Measurements from ENCODE around the gene SPATA32. TPM values are rescaled to one million over a fixed set of nuclear protein-coding genes. Genes with fewer than 3 reads are reported as not detected.

The SPATA32 gene
- total RNA-seq, 4 donors from 2014 or later = 0.48 TPM; not detected in 3

GRCh38 chr17:45226576-45226975, 35.3 kb downstream of the SPATA32 start:
- peak overlapping the region in 1 of 4 donors; percentile 20 for H3K4me3 ChIP-seq
- peaks cover 19% of the 10 kb centered on the region for H3K27me3 ChIP-seq
- no peak for DNase-seq
- peaks cover 8 to 50% (median 29%) of the 10 kb centered on the region in 4 donors for H3K4me1 ChIP-seq
- H3K27ac ChIP-seq = peak overlapping the region; percentile 76 to 84 (median 83)
- intact Hi-C loops (cut with DNase I; ENCODE audit: low total_unique reads) (no loop called here), in situ Hi-C loops (cut with MboI; ENCODE audit: low pct_ligation_motif_present in 1 of 4, low pct_unique_long_range_greater_than_20kb in 1 of 4, low sequenced_read_pairs in 3 of 4) (no loop called here)
- H3K9me3 ChIP-seq = no peaks in the 10 kb centered on the region
- 56% methylated on average over 3 of the region's 3 CpGs; no CpG with 5 or more reads in 1 of the 2 donors for WGBS, 2 donors (ENCODE audit: low coverage in 1 of 2)
- TF ChIP-seq EP300 (IDR thresholded peaks at IDR 0.05; ENCODE audit: low read depth) (no peak), CTCF (IDR thresholded peaks at IDR 0.05) (no peak), POLR2A (IDR thresholded peaks at IDR 0.05) (no peak), POLR2AphosphoS5 (IDR thresholded peaks at IDR 0.05) (no peak)
- no peaks in the 10 kb centered on the region for H3K36me3 ChIP-seq

DNA sequence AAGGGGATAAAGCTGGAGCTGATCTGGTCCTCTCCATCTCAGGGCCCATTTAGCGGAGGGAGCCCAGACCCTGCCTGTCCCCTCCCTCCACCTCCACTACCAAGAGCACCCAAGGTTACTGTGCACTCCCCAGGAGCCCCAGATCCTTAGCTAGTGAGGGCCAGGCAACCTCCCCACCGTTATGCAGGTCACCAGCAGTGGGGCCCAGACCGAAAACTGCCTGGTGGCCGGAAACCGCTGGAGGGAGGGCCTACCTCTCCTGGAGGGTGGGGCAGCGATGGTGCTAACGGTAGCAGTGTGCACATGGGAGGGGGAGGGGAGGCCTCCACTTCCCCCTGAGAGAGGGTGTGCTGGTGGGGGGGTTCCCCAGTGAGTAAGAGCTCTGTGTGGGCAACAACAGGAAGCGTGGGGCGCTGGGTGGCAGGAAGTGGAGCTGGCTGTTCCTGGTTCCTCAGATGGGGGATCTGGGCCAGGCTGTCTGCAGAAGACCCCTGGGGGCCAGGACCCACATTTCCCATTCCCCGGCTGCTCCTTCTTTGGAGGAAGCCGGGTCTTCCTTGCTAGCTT, 35.8 kb downstream of the SPATA32 start:
- no peak for TF ChIP-seq CTCF (IDR thresholded peaks at IDR 0.05)
- no peak for TF ChIP-seq EP300 (IDR thresholded peaks at IDR 0.05; ENCODE audit: low read depth)
- peak; percentile 58 to 88 (median 77) for TF ChIP-seq POLR2AphosphoS5 (IDR thresholded peaks at IDR 0.05)
- TF ChIP-seq POLR2A (IDR thresholded peaks at IDR 0.05) = peak; percentile 57
- Histone ChIP-seq H3K27ac (peak overlapping the region; percentile 76 to 84 (median 83)), H3K4me3 (peak overlapping the region in 1 of 4 donors; percentile 23), H3K4me1 (peaks cover 8 to 48% (median 31%) of the 10 kb centered on the region in 4 donors), H3K9me3 (no peaks in the 10 kb centered on the region), H3K36me3 (no peaks in the 10 kb centered on the region), H3K27me3 (peaks cover 24% of the 10 kb centered on the region)
- DNase-seq = peak; percentile 91
- intact Hi-C loops (cut with DNase I; ENCODE audit: low total_unique reads) (no loop called here), in situ Hi-C loops (cut with MboI; ENCODE audit: low pct_ligation_motif_present in 1 of 4, low pct_unique_long_range_greater_than_20kb in 1 of 4, low sequenced_read_pairs in 3 of 4) (no loop called here)
- 59% methylated on average over 6 of the region's 11 CpGs; no CpG with 5 or more reads in 1 of the 2 donors for WGBS, 2 donors (ENCODE audit: low coverage in 1 of 2)

DNA sequence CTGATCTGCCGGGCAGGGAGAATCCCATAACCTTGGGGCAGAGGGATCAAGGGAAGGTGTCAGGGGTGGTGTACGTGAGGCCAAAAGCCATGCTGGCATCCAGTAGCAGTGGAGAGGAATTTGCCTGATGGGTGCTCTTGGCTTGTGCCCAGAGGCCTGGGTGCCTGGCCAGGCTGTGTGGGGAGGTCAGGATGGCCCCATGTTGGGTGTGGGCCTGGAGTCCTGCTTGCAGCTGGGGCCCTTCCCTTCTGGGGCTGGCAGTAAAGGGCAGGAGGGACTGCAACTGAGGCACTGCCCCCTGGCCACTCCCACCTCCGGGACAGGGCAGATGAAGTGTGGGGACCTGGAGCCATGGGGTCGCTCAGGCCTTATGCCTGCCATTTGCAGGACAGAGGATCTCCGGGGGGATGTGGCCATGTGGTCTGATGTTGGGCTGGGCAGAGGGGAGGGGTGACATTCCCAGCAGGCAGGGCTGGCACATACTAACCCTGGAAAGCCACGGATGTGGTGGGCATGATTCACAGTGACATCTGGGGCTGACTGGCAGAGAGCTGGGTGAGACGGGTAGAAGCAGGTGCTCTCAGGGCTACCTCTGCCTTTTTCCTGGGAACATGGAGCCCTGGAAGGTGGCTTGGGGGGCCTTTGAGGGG, 36.7 kb downstream of the SPATA32 start:
- peak overlapping the region in 1 of 4 donors; percentile 54 for H3K4me3 ChIP-seq
- in situ Hi-C loops (cut with MboI; ENCODE audit: low pct_ligation_motif_present in 1 of 4, low pct_unique_long_range_greater_than_20kb in 1 of 4, low sequenced_read_pairs in 3 of 4) (no loop called here), intact Hi-C loops (cut with DNase I; ENCODE audit: low total_unique reads) (no loop called here)
- peaks cover 29% of the 10 kb centered on the region for H3K27me3 ChIP-seq
- DNase-seq = no peak
- WGBS, 2 donors (ENCODE audit: low coverage in 1 of 2) = 72% methylated on average over 4 of the region's 7 CpGs; no CpG with 5 or more reads in 1 of the 2 donors
- no peak for TF ChIP-seq EP300 (IDR thresholded peaks at IDR 0.05; ENCODE audit: low read depth)
- peaks cover 8 to 48% (median 31%) of the 10 kb centered on the region in 4 donors for H3K4me1 ChIP-seq
- no peaks in the 10 kb centered on the region for H3K36me3 ChIP-seq
- no peaks in the 10 kb centered on the region for H3K9me3 ChIP-seq
- peak overlapping the region; percentile 76 to 84 (median 83) for H3K27ac ChIP-seq

DNA sequence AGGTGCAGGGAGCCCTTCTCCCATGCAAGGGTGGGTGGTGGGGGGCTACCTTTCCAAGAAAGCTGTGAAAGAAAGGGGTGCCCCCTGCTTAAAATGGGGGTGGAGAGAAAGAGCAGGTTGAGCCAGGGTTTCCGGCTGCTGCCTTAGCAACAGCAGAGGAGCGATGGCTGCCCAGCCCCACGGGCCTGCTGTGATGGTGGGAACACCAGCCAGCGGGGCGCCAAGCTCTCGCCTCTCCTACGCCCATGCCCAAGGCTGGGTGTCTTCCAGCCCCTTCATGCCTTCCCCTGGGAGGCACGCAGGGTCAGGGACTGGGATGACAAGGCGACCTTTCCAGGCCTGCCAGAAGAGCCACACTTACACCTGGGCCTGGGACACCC, 37.2 kb downstream of the SPATA32 start:
- H3K27ac ChIP-seq = peak overlapping the region; percentile 76 to 84 (median 83)
- H3K4me1 ChIP-seq = peaks cover 8 to 43% (median 30%) of the 10 kb centered on the region in 4 donors
- intact Hi-C loops (cut with DNase I; ENCODE audit: low total_unique reads) = no loop called here
- H3K9me3 ChIP-seq = no peaks in the 10 kb centered on the region
- peak overlapping the region in 1 of 4 donors; percentile 54 for H3K4me3 ChIP-seq
- TF ChIP-seq CTCF (IDR thresholded peaks at IDR 0.05) (no peak), POLR2AphosphoS5 (IDR thresholded peaks at IDR 0.05) (no peak), POLR2A (IDR thresholded peaks at IDR 0.05) (no peak), EP300 (IDR thresholded peaks at IDR 0.05; ENCODE audit: low read depth) (no peak)
- in situ Hi-C loops (cut with MboI; ENCODE audit: low pct_ligation_motif_present in 1 of 4, low pct_unique_long_range_greater_than_20kb in 1 of 4, low sequenced_read_pairs in 3 of 4) = no loop called here
- H3K36me3 ChIP-seq = no peaks in the 10 kb centered on the region
- DNase-seq = no peak
- H3K27me3 ChIP-seq = peaks cover 29% of the 10 kb centered on the region
- WGBS, 2 donors (ENCODE audit: low coverage in 1 of 2) = 80% methylated on average over 9 of the region's 9 CpGs; no CpG with 5 or more reads in 1 of the 2 donors

Measured in transverse colon (tissue), 4 donors.